Stimulated activated naive B cell treated with anti-CD40 and anti-IgM and Interleukin-4, amounts not matched to agents 10 μg/mL and 1 μg/mL and 100 μg/mL, for 72 hours (primary cell): ENCODE measurements around the gene FOXD2.
"Not testable (repeated sequence)": the region's sequence is repeated elsewhere in the genome, so short reads cannot be mapped to it uniquely, and the experiment has no call there.

Experiments
- ATAC-seq, 2 donors: fragments of 150-1000 bp; cut with Tn5 transposase; replicated peaks; 2 replicates each; pipeline ENCODE4 v1.10.0; 2021; ENCODE audit warnings: moderate library complexity in 1 of 2
- DNase-seq: peaks from one replicate; pipeline ENCODE4 v3.0.0; 2021
- H3K27ac Mint-ChIP-seq: one replicate; pipeline ENCODE4 v1.8.0; 2022; ENCODE audit warnings: mild to moderate bottlenecking, mixed read lengths
- H3K27me3 Mint-ChIP-seq, 2 donors: one replicate each; pipeline ENCODE4 v1.8.0; 2022; ENCODE audit warnings: mixed read lengths in 2 of 2
- H3K36me3 Mint-ChIP-seq, 2 donors: one replicate each; pipeline ENCODE4 v1.8.0; 2022; ENCODE audit warnings: mixed read lengths in 2 of 2, mild to moderate bottlenecking in 1 of 2
- H3K4me1 Mint-ChIP-seq, 2 donors: one replicate each; pipeline ENCODE4 v1.8.0; 2022; ENCODE audit warnings: mixed read lengths in 2 of 2, mild to moderate bottlenecking in 1 of 2
- H3K4me3 Mint-ChIP-seq, 2 donors: one replicate each; pipeline ENCODE4 v1.8.0; 2022; ENCODE audit warnings: mild to moderate bottlenecking in 2 of 2, mixed read lengths in 2 of 2, moderate library complexity in 1 of 2
- H3K9me3 Mint-ChIP-seq, 2 donors: one replicate each; pipeline ENCODE4 v1.8.0; 2022; ENCODE audit warnings: mixed read lengths in 2 of 2, mild to moderate bottlenecking in 1 of 2

FOXD2 gene

DNA sequence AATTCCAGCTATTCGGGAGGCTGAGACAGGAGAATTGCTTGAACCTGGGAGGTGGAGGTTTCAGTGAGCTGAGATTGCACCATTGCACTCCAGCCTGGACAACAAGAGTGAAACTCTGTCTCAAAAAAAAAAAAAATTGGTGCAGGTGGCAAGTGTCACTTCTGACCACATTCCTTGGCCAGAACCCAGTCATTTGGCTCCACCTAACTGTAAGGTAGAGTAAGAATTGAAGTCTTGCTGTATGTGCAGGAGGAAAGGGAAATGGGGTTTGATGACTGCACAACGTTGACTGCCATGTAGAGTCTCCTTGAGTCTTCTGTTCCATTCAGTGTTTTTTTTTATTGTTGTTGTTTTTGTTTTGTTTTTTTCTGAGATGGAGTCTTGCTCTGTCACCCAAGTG, 16.1 kb downstream of the FOXD2 start:
- not testable (repeated sequence) for H3K27ac Mint-ChIP-seq, H3K36me3 Mint-ChIP-seq, H3K4me1 Mint-ChIP-seq, H3K4me3 Mint-ChIP-seq, H3K9me3 Mint-ChIP-seq, ATAC-seq, DNase-seq
- peaks cover 67 to 69% of the 10 kb centered on the region in 2 donors for H3K27me3 Mint-ChIP-seq

- DNase-seq (no peak), ATAC-seq (no peak)
- Mint-ChIP-seq H3K27ac (no peak overlapping the region), H3K36me3 (no peaks in the 10 kb centered on the region), H3K4me3 (no peak overlapping the region), H3K9me3 (peaks cover 0 to 1% of the 10 kb centered on the region in 2 donors), H3K27me3 (peaks cover 53 to 60% of the 10 kb centered on the region in 2 donors), H3K4me1 (no peaks in the 10 kb centered on the region)
Measured at GRCh38 chr1:47456250-47456649, 18.4 kb downstream of the FOXD2 start.

DNA sequence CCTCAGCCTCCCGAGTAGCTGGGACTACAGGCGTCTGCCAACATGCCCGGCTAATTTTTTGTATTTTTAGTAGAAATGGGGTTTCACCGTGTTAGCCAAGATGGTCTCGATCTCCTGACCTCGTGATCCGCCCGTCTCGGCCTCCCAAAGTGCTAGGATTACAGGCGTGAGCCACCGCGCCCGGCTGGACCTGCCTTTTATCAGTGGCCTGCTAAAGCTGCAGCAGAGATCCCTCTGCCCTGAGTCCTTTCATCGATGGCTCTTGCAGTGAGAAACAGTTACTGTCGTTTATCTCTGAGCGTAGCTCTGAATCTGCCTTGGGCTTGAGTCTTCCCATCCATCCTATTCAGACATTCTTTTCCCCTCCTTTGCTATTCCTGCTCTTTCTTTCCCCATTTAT, 19.7 kb downstream of the FOXD2 start:
- DNase-seq, H3K27ac Mint-ChIP-seq: not testable (repeated sequence)
- peaks cover 51 to 58% of the 10 kb centered on the region in 2 donors for H3K27me3 Mint-ChIP-seq

DNA sequence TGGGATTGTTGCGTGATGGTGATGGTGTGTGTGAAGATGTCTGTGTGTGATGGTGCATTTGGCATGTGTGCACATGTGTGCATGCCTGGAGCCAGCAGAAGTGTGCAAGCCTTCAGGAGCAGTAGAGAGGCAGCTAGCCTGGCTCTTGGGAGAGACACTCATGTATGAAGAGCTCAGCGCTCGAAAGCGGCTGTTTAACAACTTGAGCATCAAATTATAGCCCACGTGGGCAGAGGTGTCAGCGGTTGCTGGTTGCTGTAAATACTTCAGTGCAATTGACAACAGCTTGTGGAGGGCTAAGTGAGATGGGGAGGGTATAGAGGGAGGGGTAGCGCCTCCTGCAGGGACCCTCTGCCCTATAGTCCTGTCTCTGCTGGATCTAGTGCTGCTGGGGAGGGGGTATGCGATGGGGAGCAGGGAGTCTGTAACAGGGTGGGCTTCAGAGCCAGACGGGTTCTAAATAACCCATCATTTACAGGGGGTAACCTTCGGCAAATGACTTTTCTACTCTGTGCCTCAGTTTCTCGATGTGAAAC, 21.5 kb downstream of the FOXD2 start:
- no peaks in the 10 kb centered on the region for H3K4me1 Mint-ChIP-seq
- ATAC-seq (no peak), DNase-seq (no peak)
- peaks cover 0 to 1% of the 10 kb centered on the region in 2 donors for H3K9me3 Mint-ChIP-seq
- H3K27me3 Mint-ChIP-seq, result peaks cover 56 to 60% of the 10 kb centered on the region in 2 donors
- H3K4me3 Mint-ChIP-seq, result no peak overlapping the region
- no peaks in the 10 kb centered on the region for H3K36me3 Mint-ChIP-seq
- H3K27ac Mint-ChIP-seq, result no peak overlapping the region

More for the DNA sequence above, 19.7 kb downstream of the FOXD2 start:
- not testable (repeated sequence) for H3K9me3 Mint-ChIP-seq, H3K36me3 Mint-ChIP-seq, H3K4me1 Mint-ChIP-seq, ATAC-seq, H3K4me3 Mint-ChIP-seq

DNA sequence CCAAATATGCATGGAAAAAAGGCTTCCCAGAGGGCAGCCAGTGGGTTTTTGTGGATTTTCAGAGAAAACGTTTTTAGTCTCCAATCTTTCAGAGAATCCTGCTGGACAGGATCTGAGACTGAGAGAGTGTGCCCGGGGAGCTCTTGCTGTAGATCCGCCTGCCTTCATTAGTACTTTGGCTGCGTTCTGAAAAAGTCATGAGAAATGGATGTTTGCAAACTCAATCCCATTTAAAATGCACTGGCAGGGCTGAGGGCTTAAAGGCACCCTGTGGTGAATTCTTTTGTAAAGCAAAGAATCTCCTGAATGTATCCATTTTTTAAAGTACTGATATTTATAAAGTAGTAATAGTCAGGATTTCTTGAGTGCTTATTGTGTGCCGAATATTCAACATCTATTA, 22.2 kb downstream of the FOXD2 start:
- Mint-ChIP-seq H3K36me3 (no peaks in the 10 kb centered on the region), H3K4me1 (no peaks in the 10 kb centered on the region), H3K4me3 (no peak overlapping the region), H3K27me3 (peaks cover 52 to 57% of the 10 kb centered on the region in 2 donors), H3K27ac (no peak overlapping the region), H3K9me3 (peaks cover 0 to 1% of the 10 kb centered on the region in 2 donors)
- DNase-seq (no peak), ATAC-seq (no peak)

DNA sequence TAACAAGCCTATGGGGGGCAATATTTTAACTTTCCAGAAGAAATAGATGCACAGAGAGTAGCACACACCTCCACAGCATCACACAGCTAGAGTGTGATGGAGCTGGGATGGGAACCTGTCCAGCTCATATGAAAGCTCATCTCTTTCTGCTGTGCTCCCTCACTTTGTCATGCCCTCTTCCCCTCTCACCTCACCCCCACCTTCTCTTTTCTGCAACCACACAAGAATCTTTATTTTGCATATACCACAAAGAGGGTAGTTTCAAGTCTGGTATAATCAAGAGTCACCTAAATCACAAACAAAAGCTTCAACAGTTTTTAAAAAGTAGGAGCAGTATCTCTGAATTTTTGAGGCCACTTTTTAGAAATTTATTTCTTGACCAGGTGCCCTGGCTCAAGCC, 22.6 kb downstream of the FOXD2 start:
- Mint-ChIP-seq H3K27me3 (peaks cover 48 to 53% of the 10 kb centered on the region in 2 donors), H3K9me3 (peaks cover 0 to 1% of the 10 kb centered on the region in 2 donors), H3K4me3 (no peak overlapping the region), H3K4me1 (no peaks in the 10 kb centered on the region), H3K27ac (no peak overlapping the region), H3K36me3 (no peaks in the 10 kb centered on the region)
- ATAC-seq (no peak), DNase-seq (no peak)

GRCh38 chr1:47465605-47466004, 27.8 kb downstream of the FOXD2 start:
- peaks cover 0 to 2% of the 10 kb centered on the region in 2 donors for H3K36me3 Mint-ChIP-seq
- no peak for DNase-seq
- H3K9me3 Mint-ChIP-seq, result peaks cover 0 to 2% of the 10 kb centered on the region in 2 donors
- H3K27ac Mint-ChIP-seq, result no peak overlapping the region
- no peak overlapping the region for H3K4me3 Mint-ChIP-seq
- no peak for ATAC-seq
- H3K4me1 Mint-ChIP-seq, result no peaks in the 10 kb centered on the region
- H3K27me3 Mint-ChIP-seq, result peaks cover 41 to 45% of the 10 kb centered on the region in 2 donors

- no peak overlapping the region for H3K27ac Mint-ChIP-seq
- peaks cover 26 to 34% of the 10 kb centered on the region in 2 donors for H3K27me3 Mint-ChIP-seq
- peaks cover 0 to 2% of the 10 kb centered on the region in 2 donors for H3K36me3 Mint-ChIP-seq
- no peaks in the 10 kb centered on the region for H3K4me1 Mint-ChIP-seq
- H3K4me3 Mint-ChIP-seq, result no peak overlapping the region
- no peak for DNase-seq
- ATAC-seq, result no peak
- H3K9me3 Mint-ChIP-seq, result peaks cover 0 to 2% of the 10 kb centered on the region in 2 donors
Measured at GRCh38 chr1:47468709-47469389, 31.0 kb downstream of the FOXD2 start.

DNA sequence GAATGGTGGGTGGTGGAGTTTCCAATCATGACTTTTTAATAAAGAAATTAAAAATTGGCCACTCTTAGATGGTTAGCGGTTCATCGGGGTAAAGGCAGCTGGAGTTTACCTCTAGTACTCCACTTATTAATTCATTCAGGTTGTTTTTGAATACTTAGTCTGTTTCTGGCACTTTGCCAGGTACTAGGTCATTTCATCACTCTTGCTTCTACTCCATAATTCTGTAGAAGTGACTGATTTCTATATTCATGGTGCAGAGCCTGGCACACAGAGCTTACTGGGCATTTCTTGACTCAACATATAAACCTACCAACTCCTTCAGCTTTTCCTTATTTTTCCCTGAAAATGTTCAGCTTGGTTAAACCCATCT, 31.5 kb downstream of the FOXD2 start:
- Mint-ChIP-seq H3K9me3 (peaks cover 0 to 2% of the 10 kb centered on the region in 2 donors), H3K27me3 (peaks cover 28 to 37% of the 10 kb centered on the region in 2 donors), H3K4me1 (no peaks in the 10 kb centered on the region), H3K27ac (no peak overlapping the region), H3K4me3 (no peak overlapping the region), H3K36me3 (peaks cover 0 to 2% of the 10 kb centered on the region in 2 donors)
- ATAC-seq (no peak), DNase-seq (no peak)

DNA sequence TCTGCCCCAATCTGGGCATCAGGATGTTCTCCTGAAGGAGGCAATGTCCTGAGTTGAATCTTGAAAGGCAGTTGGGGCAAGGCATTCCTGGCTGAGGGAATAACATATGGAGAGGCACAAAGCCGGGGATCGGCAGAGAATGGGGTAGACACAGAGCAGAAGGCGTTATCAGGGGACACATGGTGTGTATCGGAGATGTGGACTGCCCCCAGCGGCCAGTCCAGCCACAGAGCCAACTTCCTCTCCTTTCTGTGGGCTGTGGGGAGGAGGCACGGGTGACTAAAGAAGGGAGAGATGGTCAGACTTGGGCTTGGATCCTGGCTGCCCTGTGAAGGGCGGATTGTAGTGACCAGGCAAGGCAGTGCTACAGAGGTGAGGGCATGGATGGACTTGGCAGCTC, 32.1 kb downstream of the FOXD2 start:
- DNase-seq, result no peak
- H3K4me1 Mint-ChIP-seq, result no peaks in the 10 kb centered on the region
- peaks cover 30 to 38% of the 10 kb centered on the region in 2 donors for H3K27me3 Mint-ChIP-seq
- peaks cover 0 to 2% of the 10 kb centered on the region in 2 donors for H3K36me3 Mint-ChIP-seq
- no peak overlapping the region for H3K4me3 Mint-ChIP-seq
- no peak overlapping the region for H3K27ac Mint-ChIP-seq
- H3K9me3 Mint-ChIP-seq, result peaks cover 0 to 2% of the 10 kb centered on the region in 2 donors
- ATAC-seq, result no peak

DNA sequence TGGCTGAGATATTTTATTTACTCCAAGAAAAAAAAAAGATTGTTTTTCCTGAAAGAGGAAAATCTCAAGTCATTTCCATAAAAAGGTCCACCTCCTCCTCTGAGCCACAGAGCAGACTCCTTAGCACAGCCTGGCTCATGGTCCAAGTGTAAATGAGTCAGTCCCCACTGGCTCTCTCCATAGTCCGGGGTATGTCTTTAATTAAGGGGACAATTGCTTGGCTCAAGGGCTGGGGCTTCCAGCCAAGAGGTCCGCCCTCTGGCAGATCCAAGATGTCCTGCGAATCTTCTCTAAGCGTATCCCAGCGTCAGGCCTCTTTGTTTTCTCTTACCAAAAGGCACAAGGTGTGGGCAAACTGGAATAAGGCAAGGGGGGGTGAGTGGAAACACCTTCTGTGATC, 33.3 kb downstream of the FOXD2 start:
- Mint-ChIP-seq H3K27ac (no peak overlapping the region), H3K4me3 (no peak overlapping the region), H3K9me3 (peaks cover 0 to 2% of the 10 kb centered on the region in 2 donors), H3K27me3 (peaks cover 37 to 44% of the 10 kb centered on the region in 2 donors), H3K36me3 (peaks cover 0 to 2% of the 10 kb centered on the region in 2 donors), H3K4me1 (no peaks in the 10 kb centered on the region)
- ATAC-seq (no peak), DNase-seq (no peak)

DNA sequence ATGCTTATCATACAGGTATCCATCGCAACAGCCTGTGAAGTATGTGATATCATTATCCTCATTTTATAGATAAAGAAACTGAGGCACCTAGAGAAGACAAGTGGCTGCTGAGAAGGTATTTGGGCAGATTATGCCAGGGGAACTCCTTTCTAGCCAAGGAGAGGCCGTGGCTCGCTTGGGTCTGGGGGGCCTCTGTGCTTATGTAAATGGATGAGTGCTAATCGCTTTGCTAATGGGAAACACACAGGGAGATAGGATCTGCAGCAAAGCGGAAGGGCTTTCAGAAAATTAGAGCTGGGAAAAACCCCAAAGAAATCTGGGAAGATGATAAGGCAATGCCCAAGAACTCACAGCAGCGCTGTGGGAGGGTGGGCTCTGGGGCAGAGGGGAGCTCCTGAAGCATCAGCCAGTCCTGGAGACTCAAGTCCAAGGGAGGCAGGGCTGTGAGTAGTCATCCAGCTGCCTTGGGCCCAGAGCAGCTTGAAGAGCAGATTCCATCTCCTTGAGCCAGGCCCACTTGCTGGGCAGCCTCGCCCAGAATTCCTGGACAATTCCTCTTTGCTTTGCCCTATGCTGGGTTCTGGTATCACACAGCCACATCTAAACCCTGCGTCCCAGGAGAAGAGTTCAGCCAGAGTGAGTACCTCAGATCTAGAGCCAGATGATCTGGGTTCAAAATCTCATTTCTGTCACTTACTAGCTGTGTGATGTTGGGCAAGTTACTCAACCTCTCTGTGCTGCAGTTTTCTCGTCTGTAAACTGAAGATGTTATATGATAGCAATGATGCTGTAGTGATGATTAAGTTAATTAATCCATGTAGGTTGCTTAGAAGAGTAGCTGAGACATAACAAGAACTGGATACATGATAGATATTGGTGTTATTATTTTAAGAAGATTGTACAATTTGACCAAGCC, 36.7 kb downstream of the FOXD2 start:
- no peak for DNase-seq
- no peak overlapping the region for H3K4me3 Mint-ChIP-seq
- peaks cover 0 to 2% of the 10 kb centered on the region in 2 donors for H3K9me3 Mint-ChIP-seq
- H3K4me1 Mint-ChIP-seq, result no peaks in the 10 kb centered on the region
- H3K36me3 Mint-ChIP-seq, result peaks cover 0 to 2% of the 10 kb centered on the region in 2 donors
- ATAC-seq, result no peak
- H3K27me3 Mint-ChIP-seq, result peaks cover 36 to 48% of the 10 kb centered on the region in 2 donors
- no peak overlapping the region for H3K27ac Mint-ChIP-seq

DNA sequence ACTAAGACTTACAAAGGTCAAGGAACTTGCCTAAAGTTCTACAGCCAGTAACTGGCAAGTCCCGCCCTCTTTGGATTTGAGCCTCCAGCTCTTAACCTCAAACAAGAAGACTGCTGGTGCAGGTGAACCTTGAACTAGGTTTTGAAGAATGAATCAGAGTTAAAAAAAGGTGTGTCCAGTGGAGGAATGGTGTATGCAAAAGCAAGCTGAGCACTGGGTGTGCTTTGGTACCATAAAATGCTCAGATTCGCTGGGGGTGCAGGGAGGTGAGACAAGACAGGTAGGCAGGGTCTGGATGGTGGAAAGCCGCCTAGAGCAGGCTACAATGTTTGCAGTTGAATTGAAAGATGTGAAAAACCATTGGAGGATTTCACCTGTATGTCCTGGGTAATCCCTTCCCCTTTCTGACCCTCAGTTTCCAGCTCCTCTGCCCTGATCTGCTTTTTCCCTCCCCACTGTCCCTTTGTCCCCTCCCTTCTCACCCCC, 39.8 kb downstream of the FOXD2 start:
- no peaks in the 10 kb centered on the region for H3K4me1 Mint-ChIP-seq
- ATAC-seq (no peak), DNase-seq (no peak)
- no peak overlapping the region for H3K4me3 Mint-ChIP-seq
- H3K27me3 Mint-ChIP-seq, result peaks cover 31 to 33% of the 10 kb centered on the region in 2 donors
- H3K36me3 Mint-ChIP-seq, result no peaks in the 10 kb centered on the region
- H3K27ac Mint-ChIP-seq, result no peak overlapping the region
- H3K9me3 Mint-ChIP-seq, result no peaks in the 10 kb centered on the region

- Mint-ChIP-seq H3K27ac (no peak overlapping the region), H3K27me3 (peaks cover 32 to 33% of the 10 kb centered on the region in 2 donors), H3K4me1 (no peaks in the 10 kb centered on the region), H3K4me3 (no peak overlapping the region), H3K9me3 (no peaks in the 10 kb centered on the region), H3K36me3 (no peaks in the 10 kb centered on the region)
- ATAC-seq (no peak), DNase-seq (no peak)
Measured at GRCh38 chr1:47478090-47478489, 40.2 kb downstream of the FOXD2 start.
